HG03060 (cell line): ENCODE measurements around the gene CEP57L1.
"Not testable (repeated sequence)": the region's sequence is repeated elsewhere in the genome, so short reads cannot be mapped to it uniquely, and the experiment has no call there.

Experiments
- ATAC-seq: cut with Tn5 transposase; IDR thresholded peaks from one replicate; pipeline ENCODE4 v1.9.1; 2021; ENCODE audit warnings: low read depth, moderate number of reproducible peaks; ENCODE audit not compliant: unreplicated experiment

The CEP57L1 gene

GRCh38 chr6:109104512-109104911, 9.2 kb downstream of the CEP57L1 start:
- ATAC-seq, result no peak

GRCh38 chr6:109105681-109106080, 10.4 kb downstream of the CEP57L1 start:
- no peak for ATAC-seq

- not testable (repeated sequence) for ATAC-seq
These were observed 14.4 kb downstream of the CEP57L1 start for GRCh38 chr6:109109663-109110062.

- ATAC-seq, result not testable (repeated sequence)
These were observed 17.4 kb downstream of the CEP57L1 start for GRCh38 chr6:109112663-109113062.

DNA sequence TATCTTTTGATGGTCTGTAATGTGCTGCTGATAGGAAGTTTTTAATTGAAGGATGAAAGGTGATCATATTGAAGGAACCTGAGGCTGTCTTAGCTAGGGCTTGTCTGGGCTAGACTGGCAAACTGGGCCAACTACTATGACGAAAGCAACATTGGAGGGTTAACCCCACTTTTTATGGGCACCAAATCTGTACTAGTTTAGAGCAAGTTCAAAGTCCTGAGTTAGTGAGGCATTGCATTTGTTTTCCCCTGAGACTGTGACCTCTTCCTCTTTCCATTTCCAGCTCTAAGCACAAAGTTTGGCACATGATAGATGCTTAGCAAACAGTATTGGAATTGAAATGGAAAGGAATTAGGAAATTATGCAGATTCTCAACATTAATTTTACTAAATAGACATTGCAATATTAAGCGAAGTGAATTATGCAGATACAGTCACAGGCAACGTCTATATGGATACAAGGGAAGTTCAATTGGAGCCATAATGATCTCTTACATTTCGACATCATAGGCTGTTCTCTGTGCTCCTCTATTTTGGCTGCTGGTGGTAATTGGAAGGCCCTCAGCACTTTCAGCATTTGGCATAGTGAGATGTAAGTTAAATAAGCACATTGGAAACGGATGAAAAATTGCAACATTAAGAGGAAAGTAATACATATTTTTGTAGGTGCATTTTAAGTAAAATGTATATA, 22.2 kb downstream of the CEP57L1 start:
- peak; percentile 85 for ATAC-seq

GRCh38 chr6:109118337-109118736, 23.0 kb downstream of the CEP57L1 start:
- no peak for ATAC-seq

- no peak for ATAC-seq
These were observed 23.6 kb downstream of the CEP57L1 start for GRCh38 chr6:109118871-109119354.

DNA sequence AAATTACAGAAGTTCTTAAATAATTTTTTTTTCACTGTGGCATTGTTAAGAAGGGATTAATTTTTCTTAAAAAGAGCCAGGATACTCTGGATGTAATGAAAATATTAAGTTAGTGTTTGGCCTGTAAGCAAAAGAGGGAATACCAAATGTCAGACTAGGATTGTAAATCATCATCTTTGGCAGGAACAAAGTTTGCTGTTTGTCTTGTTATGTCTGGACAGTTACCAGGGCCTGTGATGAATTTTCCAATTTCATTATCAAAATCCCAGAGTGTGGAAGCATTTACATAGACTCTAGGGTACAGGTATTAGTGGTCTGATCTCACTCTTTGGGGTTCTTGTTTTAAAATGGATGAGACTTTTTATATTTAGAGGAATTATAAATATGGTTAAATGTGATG, 26.1 kb downstream of the CEP57L1 start:
- no peak for ATAC-seq

DNA sequence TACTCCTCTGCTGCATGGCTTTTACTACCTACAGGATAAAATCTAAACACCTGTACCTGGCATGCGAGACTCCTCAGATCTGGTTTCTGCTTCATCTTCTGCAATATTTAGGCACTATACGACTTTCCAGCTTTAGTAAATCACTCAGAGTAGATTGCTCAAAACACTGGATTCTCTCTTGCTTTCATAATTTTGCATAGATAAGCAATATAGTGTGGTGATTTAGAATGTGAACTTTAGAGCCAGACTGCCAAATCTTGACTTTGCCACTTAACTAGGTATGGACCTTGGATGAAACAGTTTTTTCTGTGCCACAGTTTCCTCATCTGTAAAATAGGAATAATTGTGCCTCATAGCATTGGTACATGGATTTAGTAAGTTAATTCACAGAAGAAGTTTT, 28.9 kb downstream of the CEP57L1 start:
- ATAC-seq, result no peak

DNA sequence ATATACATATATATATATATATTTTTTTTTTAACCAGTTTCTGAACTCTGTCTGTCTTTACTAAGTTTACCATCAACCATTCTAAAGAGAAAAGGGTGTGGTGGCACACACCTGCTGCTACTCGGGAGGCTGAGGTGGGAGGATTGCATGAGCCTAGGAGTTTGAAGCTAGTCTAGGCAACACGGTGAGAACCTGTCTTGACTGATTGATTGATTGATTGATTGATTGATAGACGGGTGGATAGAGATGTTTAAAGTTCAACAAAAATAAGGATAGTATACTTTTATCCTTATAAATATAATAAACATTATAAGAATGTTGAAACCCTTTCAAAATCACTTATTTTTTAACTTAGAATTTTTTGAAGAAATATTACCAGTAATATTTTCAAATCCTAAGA, 30.2 kb downstream of the CEP57L1 start:
- no peak for ATAC-seq

DNA sequence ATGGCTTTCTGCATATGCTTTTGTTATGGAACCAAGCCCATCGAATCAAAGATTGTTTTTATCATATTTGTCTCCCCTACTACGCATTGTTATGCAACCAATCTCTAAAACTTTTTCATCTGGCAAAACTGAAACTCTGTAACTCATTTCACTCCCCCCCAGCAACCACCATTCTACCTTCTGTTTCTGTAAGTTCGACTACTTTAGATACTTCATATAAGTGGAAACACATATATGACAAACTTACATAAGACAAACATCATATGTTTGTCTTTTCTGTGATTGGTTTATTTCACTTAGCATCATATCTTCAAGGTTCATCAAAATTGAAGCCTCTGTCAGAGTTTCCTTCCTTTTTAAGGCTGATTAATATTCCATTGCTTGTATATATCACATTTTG, 34.8 kb downstream of the CEP57L1 start:
- ATAC-seq, result no peak

GRCh38 chr6:109135600-109135999, 40.3 kb downstream of the CEP57L1 start:
- ATAC-seq, result not testable (repeated sequence)

- ATAC-seq, result not testable (repeated sequence)
These were observed 40.7 kb downstream of the CEP57L1 start for GRCh38 chr6:109136039-109136438.

DNA sequence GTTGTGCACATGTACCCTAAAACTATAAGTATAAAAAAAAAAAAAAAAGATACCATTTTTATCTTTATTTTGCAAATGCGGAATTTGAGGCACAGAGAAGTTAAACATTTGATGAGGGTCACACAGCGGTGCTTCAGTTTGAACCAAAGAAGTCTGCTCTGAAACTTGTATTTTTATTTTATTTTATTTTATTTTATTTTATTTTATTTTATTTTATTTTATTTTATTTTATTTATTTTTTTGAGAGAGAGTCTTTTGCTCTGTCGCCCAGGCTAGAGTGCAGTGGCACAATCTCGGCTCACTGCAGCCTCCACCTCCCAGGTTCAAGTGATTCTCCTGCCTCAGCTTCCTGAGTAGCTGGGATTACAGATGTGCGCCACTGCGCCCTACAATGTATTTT, 41.2 kb downstream of the CEP57L1 start:
- ATAC-seq, result not testable (repeated sequence)

- ATAC-seq, result no peak
These were observed 43.8 kb downstream of the CEP57L1 start for GRCh38 chr6:109139109-109139508.

DNA sequence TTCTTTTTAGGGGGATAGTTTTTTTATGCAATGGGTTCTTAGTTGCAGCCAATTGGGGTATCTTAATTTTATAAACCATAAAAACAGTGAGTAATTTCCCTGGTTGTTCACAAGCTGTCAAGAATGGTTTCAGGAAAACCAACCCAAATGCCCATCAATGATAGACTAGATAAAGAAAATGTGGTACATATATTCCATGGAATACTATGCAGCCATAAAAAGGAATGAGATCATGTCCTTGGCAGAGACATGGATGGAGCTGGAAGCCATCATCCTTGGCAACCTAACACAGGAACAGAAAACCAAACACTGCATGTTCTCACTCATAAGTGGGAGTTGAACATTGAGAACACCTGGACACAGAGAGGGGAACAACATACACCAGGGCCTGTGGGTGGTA, 46.8 kb downstream of the CEP57L1 start:
- ATAC-seq, result not testable (repeated sequence)

- ATAC-seq, result no peak
These were observed 47.9 kb downstream of the CEP57L1 start for GRCh38 chr6:109143191-109143590.

DNA sequence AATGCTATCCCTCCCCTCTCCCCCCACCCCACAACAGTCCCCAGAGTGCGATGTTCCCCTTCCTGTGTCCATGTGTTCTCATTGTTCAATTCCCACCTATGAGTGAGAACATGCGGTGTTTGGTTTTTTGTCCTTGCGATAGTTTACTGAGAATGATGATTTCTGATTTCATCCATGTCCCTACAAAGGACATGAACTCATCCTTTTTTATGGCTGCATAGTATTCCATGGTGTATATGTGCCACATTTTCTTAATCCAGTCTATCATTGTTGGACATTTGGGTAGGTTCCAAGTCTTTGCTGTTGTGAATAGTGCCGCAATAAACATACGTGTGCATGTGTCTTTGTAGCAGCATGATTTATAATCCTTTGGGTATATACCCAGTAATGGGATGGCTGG, 52.9 kb downstream of the CEP57L1 start:
- not testable (repeated sequence) for ATAC-seq

GRCh38 chr6:109148716-109149115, 53.4 kb downstream of the CEP57L1 start:
- not testable (repeated sequence) for ATAC-seq

DNA sequence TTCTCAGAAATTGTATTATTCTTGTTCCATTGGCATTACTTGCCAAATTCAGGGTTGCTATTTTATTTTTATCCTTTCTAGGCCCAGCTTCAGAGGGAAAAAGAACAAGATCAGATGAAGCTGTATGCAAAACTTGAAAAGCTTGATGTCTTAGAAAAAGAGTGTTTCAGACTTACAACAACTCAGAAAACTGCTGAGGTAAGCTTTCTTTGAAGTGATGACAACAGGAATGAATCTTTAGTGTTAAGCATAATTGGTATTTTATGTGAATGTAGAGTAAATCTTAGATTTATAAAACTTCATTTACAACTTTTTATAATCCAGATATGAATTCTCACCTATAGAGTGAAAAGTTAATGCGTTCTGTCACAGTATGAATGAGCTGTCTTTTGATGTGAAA, 58.4 kb downstream of the CEP57L1 start:
- ATAC-seq, result no peak

DNA sequence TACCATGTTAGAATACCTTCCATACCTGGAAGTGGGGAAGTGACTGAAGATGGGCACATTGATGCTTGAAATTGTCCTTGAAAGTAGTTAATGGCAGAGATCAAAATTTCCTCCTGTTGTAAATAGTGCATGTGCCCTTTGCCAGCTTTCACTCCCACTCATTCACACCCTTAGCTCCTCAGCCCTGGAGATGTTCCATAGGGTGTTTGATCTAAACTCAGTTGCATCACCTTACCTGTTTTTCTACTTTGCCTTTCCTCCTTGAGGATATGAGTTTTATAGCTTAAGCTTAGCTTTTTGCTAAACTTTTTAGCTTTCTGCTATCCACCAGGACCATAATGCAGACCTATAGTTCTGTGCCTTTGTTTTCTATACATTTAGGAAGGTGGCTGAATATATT, 69.0 kb downstream of the CEP57L1 start:
- no peak for ATAC-seq

- no peak for ATAC-seq
These were observed 70.2 kb downstream of the CEP57L1 start for GRCh38 chr6:109165392-109165974.
